ENCODE results near the gene TRMT2A.

TRMT2A gene

DNA sequence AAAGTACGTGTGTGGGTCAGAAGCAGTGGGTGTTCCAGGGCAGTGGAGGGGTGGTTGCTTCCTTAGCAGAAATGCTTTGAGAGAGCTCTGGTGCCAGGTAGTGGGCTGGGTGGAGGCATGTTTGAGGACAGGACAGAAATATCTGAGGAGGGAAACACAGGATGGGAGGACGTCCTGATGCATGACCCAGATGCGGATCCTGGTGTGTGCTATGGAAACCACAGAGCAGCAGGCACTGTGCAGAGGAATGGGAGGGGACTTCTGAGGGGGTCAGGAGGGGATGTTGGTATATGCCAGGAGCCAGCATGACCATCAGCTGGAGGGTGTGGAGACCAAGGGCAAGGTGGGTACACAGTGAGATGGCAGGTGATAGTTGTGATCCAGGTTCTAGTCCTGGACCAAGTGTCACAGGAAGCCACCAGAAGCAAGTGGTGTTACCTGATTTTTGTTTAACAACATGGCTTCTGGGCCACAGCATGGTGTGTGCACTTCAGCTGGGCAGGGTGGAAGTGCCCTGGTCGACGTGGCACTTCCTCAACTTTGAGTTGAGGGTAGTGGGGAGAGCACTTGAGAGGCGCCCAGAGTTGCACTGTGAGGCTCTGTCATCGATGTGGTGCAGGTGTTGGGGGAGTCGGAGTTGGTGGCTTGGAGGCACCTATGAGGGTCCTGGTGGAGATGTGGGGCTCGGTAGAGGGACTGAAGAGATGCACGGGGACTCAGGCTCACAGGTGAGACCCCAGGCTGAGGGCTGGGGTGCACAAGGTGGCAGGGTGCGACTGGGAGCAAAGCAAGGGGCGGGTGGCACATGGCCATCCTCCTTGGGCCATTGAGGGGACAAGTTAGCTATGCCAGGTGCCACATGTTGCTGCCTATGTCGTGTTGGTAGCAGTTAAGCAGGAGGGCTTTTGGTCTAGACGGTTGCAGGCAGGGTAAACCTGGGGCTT lies 29.4 kb downstream of the TRMT2A start:
- no peaks in the 10 kb centered on the region for H3K4me1 ChIP-seq (ENCODE audit: low read depth, poor library complexity, severe bottlenecking)
- 0 out of 2 replicates have a peak, but pooled peaks cover 4% of the 10 kb centered on the region for H4K20me1 ChIP-seq (ENCODE audit: insufficient read depth)
- TF ChIP-seq, protein P1, sequence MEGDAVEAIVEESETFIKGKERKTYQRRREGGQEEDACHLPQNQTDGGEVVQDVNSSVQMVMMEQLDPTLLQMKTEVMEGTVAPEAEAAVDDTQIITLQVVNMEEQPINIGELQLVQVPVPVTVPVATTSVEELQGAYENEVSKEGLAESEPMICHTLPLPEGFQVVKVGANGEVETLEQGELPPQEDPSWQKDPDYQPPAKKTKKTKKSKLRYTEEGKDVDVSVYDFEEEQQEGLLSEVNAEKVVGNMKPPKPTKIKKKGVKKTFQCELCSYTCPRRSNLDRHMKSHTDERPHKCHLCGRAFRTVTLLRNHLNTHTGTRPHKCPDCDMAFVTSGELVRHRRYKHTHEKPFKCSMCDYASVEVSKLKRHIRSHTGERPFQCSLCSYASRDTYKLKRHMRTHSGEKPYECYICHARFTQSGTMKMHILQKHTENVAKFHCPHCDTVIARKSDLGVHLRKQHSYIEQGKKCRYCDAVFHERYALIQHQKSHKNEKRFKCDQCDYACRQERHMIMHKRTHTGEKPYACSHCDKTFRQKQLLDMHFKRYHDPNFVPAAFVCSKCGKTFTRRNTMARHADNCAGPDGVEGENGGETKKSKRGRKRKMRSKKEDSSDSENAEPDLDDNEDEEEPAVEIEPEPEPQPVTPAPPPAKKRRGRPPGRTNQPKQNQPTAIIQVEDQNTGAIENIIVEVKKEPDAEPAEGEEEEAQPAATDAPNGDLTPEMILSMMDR (conservative IDR thresholded peaks at IDR 0.05; ENCODE audit: low read depth, low read length), result no peak
- H3K4me3 ChIP-seq (IDR thresholded peaks at IDR 0.05; ENCODE audit: insufficient read depth, low read depth, low read length), result no peak overlapping the region
- no peaks in the 10 kb centered on the region for H3K27me3 ChIP-seq (ENCODE audit: insufficient read depth, low read depth)
- H3K4me2 ChIP-seq, result no peak overlapping the region
- no peak overlapping the region for H2AFZ ChIP-seq (ENCODE audit: low read depth)
- peaks cover 7% of the 10 kb centered on the region; the same call in 1 of the 2 replicates for H3K36me3 ChIP-seq (ENCODE audit: insufficient read depth)
- peaks cover 31% of the 10 kb centered on the region; the same call in 1 of the 2 replicates for H3K79me2 ChIP-seq (ENCODE audit: insufficient read depth, low read depth)
- H3K27ac ChIP-seq, result no peak overlapping the region
- H3K9ac ChIP-seq, result no peak overlapping the region

GRCh38 chr22:20086763-20087162 lies 30.3 kb downstream of the TRMT2A start:
- H3K4me1 ChIP-seq (ENCODE audit: low read depth, poor library complexity, severe bottlenecking), result no peaks in the 10 kb centered on the region
- TF ChIP-seq, protein P1 (conservative IDR thresholded peaks at IDR 0.05; ENCODE audit: low read depth, low read length), result no peak
- H3K9ac ChIP-seq, result no peak overlapping the region
- H3K4me2 ChIP-seq, result no peak overlapping the region
- no peak overlapping the region for H2AFZ ChIP-seq (ENCODE audit: low read depth)
- no peak overlapping the region for H3K4me3 ChIP-seq (IDR thresholded peaks at IDR 0.05; ENCODE audit: insufficient read depth, low read depth, low read length)
- H4K20me1 ChIP-seq (ENCODE audit: insufficient read depth), result 0 out of 2 replicates have a peak, but pooled peaks cover 4% of the 10 kb centered on the region
- H3K36me3 ChIP-seq (ENCODE audit: insufficient read depth), result peaks cover 4% of the 10 kb centered on the region; the same call in 1 of the 2 replicates
- no peaks in the 10 kb centered on the region for H3K27me3 ChIP-seq (ENCODE audit: insufficient read depth, low read depth)
- peaks cover 40% of the 10 kb centered on the region for H3K79me2 ChIP-seq (ENCODE audit: insufficient read depth, low read depth)
- no peak overlapping the region for H3K27ac ChIP-seq

GRCh38 chr22:20086101-20086599 lies 30.9 kb downstream of the TRMT2A start:
- no peak overlapping the region for H3K9ac ChIP-seq
- H3K4me3 ChIP-seq (IDR thresholded peaks at IDR 0.05; ENCODE audit: insufficient read depth, low read depth, low read length), result no peak overlapping the region
- no peak overlapping the region for H3K27ac ChIP-seq
- 0 out of 2 replicates have a peak, but pooled peaks cover 4% of the 10 kb centered on the region for H4K20me1 ChIP-seq (ENCODE audit: insufficient read depth)
- H3K4me1 ChIP-seq (ENCODE audit: low read depth, poor library complexity, severe bottlenecking), result peaks cover 3% of the 10 kb centered on the region
- H3K4me2 ChIP-seq, result no peak overlapping the region
- H3K79me2 ChIP-seq (ENCODE audit: insufficient read depth, low read depth), result peaks cover 46% of the 10 kb centered on the region
- no peaks in the 10 kb centered on the region for H3K27me3 ChIP-seq (ENCODE audit: insufficient read depth, low read depth)
- H2AFZ ChIP-seq (ENCODE audit: low read depth), result no peak overlapping the region
- TF ChIP-seq, protein P1 (conservative IDR thresholded peaks at IDR 0.05; ENCODE audit: low read depth, low read length), result no peak
- peaks cover 4% of the 10 kb centered on the region; the same call in 1 of the 2 replicates for H3K36me3 ChIP-seq (ENCODE audit: insufficient read depth)

DNA sequence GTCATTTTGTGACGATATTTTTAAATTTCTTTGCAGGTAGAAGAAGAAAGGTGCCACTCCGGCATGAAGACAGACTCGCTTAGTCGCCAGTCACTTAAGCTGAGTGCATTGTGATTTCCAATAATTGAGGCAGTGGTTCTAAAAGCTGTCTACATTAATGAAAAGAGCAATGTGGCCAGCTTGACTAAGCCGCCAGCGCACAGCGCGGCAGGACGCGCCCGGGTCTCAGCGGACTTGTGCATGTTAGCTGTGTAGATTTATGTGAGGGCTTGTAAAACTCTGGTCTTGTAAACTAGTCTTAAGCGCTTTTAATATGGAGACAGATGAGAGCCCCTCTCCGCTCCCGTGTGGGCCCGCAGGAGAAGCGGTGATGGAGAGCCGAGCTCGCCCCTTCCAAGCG lies 31.4 kb downstream of the TRMT2A start:
- Histone ChIP-seq H3K27ac (no peak overlapping the region), H2AFZ (ENCODE audit: low read depth) (no peak overlapping the region), H4K20me1 (ENCODE audit: insufficient read depth) (0 out of 2 replicates have a peak, but pooled peaks cover 4% of the 10 kb centered on the region), H3K27me3 (ENCODE audit: insufficient read depth, low read depth) (no peaks in the 10 kb centered on the region), H3K9ac (no peak overlapping the region), H3K4me1 (ENCODE audit: low read depth, poor library complexity, severe bottlenecking) (peaks cover 6% of the 10 kb centered on the region), H3K4me3 (IDR thresholded peaks at IDR 0.05; ENCODE audit: insufficient read depth, low read depth, low read length) (no peak overlapping the region), H3K79me2 (ENCODE audit: insufficient read depth, low read depth) (peaks cover 51% of the 10 kb centered on the region), H3K36me3 (ENCODE audit: insufficient read depth) (peaks cover 4% of the 10 kb centered on the region; the same call in 1 of the 2 replicates), H3K4me2 (no peak overlapping the region)
- TF ChIP-seq, protein P1 (conservative IDR thresholded peaks at IDR 0.05; ENCODE audit: low read depth, low read length), result no peak

Data from KMS-11 (cell line).